ENCODE results near the gene GRID2. TPM values are rescaled to one million over a fixed set of nuclear protein-coding genes. Genes with fewer than 3 reads are reported as not detected.

GRID2 gene
- total and polyA plus RNA-seq, 2 of the 13 experiments (the other 11 are each of a cell fraction or from before 2014, with no cell fraction given), result not detected

GRCh38 chr4:92263575-92263974 lies 40.2 kb upstream of the GRID2 start (continued):
- TF ChIP-seq, protein P1, sequence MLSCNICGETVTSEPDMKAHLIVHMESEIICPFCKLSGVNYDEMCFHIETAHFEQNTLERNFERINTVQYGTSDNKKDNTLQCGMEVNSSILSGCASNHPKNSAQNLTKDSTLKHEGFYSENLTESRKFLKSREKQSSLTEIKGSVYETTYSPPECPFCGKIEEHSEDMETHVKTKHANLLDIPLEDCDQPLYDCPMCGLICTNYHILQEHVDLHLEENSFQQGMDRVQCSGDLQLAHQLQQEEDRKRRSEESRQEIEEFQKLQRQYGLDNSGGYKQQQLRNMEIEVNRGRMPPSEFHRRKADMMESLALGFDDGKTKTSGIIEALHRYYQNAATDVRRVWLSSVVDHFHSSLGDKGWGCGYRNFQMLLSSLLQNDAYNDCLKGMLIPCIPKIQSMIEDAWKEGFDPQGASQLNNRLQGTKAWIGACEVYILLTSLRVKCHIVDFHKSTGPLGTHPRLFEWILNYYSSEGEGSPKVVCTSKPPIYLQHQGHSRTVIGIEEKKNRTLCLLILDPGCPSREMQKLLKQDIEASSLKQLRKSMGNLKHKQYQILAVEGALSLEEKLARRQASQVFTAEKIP (CRISPR knock-in tag; IDR thresholded peaks at IDR 0.05; ENCODE audit: borderline replicate concordance), result no peak
- TF ChIP-seq ZSCAN31 (CRISPR knock-in tag; IDR thresholded peaks at IDR 0.05; ENCODE audit: low read depth) (no peak), SMAD1 (CRISPR knock-in tag; IDR thresholded peaks at IDR 0.05; ENCODE audit: borderline replicate concordance, low read depth) (no peak), SMARCE1 (IDR thresholded peaks at IDR 0.05; ENCODE audit: borderline replicate concordance) (no peak), IKZF1 (IDR thresholded peaks at IDR 0.05) (no peak), CCAR2 (optimal IDR thresholded peaks at IDR 0.05; ENCODE audit: low read depth, low read length) (no peak)
- TF ChIP-seq, protein P2, sequence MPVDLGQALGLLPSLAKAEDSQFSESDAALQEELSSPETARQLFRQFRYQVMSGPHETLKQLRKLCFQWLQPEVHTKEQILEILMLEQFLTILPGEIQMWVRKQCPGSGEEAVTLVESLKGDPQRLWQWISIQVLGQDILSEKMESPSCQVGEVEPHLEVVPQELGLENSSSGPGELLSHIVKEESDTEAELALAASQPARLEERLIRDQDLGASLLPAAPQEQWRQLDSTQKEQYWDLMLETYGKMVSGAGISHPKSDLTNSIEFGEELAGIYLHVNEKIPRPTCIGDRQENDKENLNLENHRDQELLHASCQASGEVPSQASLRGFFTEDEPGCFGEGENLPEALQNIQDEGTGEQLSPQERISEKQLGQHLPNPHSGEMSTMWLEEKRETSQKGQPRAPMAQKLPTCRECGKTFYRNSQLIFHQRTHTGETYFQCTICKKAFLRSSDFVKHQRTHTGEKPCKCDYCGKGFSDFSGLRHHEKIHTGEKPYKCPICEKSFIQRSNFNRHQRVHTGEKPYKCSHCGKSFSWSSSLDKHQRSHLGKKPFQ (CRISPR knock-in tag; IDR thresholded peaks at IDR 0.05; ENCODE audit: insufficient replicate concordance), result no peak

DNA sequence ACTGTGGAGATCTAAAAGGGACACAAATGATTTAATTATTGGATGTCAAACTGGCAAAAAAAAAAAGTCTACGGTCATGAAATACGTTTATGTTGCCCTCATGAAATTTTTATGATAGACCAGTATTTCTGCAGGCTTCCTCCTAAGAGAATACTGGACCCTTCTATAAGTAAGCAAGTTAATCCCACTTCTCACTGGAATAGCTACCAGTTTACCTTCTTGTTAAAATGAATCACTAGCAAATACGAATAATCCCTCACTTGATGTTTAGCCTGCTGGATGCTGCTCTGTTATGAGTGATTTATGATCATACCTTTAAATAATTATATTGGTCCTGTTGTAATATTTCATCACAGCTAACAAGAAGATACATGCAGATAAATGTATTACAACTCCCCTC lies 39.6 kb upstream of the GRID2 start:
- no peak overlapping the region for H2AFZ ChIP-seq (ENCODE audit: low read length)
- H3K9me3 ChIP-seq (ENCODE audit: low read length), result no peaks in the 10 kb centered on the region
- ATAC-seq (no peak), FAIRE-seq (no peak), DNase-seq (ENCODE audit: low spot score) (no peak)
- H3K4me1 ChIP-seq (ENCODE audit: insufficient read depth, low read length), result no peaks in the 10 kb centered on the region
- ChIA-PET CTCF (ENCODE audit: low intra/inter-chr PET ratio, low total read pairs) (no interaction called here), POLR2A (no interaction called here)
- H3K27me3 ChIP-seq (ENCODE audit: control insufficient read depth in 1 of 2, insufficient read depth in 2 of 2, low read length in 2 of 2), result no peaks in the 10 kb centered on the region
- intact Hi-C loops (cut with micrococcal nuclease; ENCODE audit: unreplicated experiment), result no loop called here
- TF ChIP-seq RFXANK (CRISPR knock-in tag; IDR thresholded peaks at IDR 0.05) (no peak), ZNF441 (CRISPR knock-in tag; IDR thresholded peaks at IDR 0.05; ENCODE audit: borderline replicate concordance) (no peak), ARID2 (CRISPR knock-in tag; IDR thresholded peaks at IDR 0.05; ENCODE audit: borderline replicate concordance) (no peak), ATF4 (CRISPR knock-in tag; IDR thresholded peaks at IDR 0.05) (no peak), IRX3 (CRISPR knock-in tag; IDR thresholded peaks at IDR 0.05; ENCODE audit: borderline replicate concordance, low read depth) (no peak), FOSL2 (CRISPR knock-in tag; IDR thresholded peaks at IDR 0.05) (no peak), SP5 (CRISPR knock-in tag; IDR thresholded peaks at IDR 0.05; ENCODE audit: borderline replicate concordance, low read depth) (no peak), SNRNP70 (IDR thresholded peaks at IDR 0.05; ENCODE audit: low read depth, low read length) (no peak), ZNF777 (CRISPR knock-in tag; IDR thresholded peaks at IDR 0.05) (no peak), ZNF816 (CRISPR knock-in tag; IDR thresholded peaks at IDR 0.05; ENCODE audit: borderline replicate concordance) (no peak), ZSCAN25 (CRISPR knock-in tag; IDR thresholded peaks at IDR 0.05) (no peak), ZNF607 (CRISPR knock-in tag; IDR thresholded peaks at IDR 0.05; ENCODE audit: borderline replicate concordance) (no peak), ZNF530 (CRISPR knock-in tag; IDR thresholded peaks at IDR 0.05; ENCODE audit: low read depth) (no peak), ZSCAN22 (CRISPR knock-in tag; IDR thresholded peaks at IDR 0.05) (no peak)
- TF ChIP-seq, protein P3, sequence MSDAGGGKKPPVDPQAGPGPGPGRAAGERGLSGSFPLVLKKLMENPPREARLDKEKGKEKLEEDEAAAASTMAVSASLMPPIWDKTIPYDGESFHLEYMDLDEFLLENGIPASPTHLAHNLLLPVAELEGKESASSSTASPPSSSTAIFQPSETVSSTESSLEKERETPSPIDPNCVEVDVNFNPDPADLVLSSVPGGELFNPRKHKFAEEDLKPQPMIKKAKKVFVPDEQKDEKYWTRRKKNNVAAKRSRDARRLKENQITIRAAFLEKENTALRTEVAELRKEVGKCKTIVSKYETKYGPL (CRISPR knock-in tag; IDR thresholded peaks at IDR 0.05), result no peak
- no peak overlapping the region for H3K4me3 ChIP-seq (replicated peaks in 1 of 3; ENCODE audit: insufficient read depth in 1 of 3, low read depth in 2 of 3, low read length in 3 of 3)
- H3K27ac ChIP-seq (ENCODE audit: extremely low read length, insufficient read depth, low read length), result no peak overlapping the region
- H3K9ac ChIP-seq (ENCODE audit: insufficient read depth, low read depth, low read length), result no peak overlapping the region
- in situ Hi-C loops (cut with HindIII; ENCODE audit: extremely low pct_ligation_motif_present, low pct_unique_long_range_greater_than_20kb), result no loop called here
- H4K20me1 ChIP-seq (ENCODE audit: insufficient read depth, low read length), result no peaks in the 10 kb centered on the region
- H3K79me2 ChIP-seq (ENCODE audit: insufficient read depth, low read length), result no peaks in the 10 kb centered on the region
- 1% methylated on average over 3 of the region's 3 CpGs for WGBS (ENCODE audit: low lambda C conversion rate)
- no peaks in the 10 kb centered on the region for H3K36me3 ChIP-seq (replicated peaks in 1 of 2; ENCODE audit: control insufficient read depth in 1 of 2, insufficient read depth in 2 of 2, low read length in 2 of 2)
- H3K4me2 ChIP-seq (ENCODE audit: low read depth, low read length), result no peak overlapping the region
- BruUV-seq (replicated peaks), result no TSS peak

All from HepG2 (cell line).